ENCODE results near the gene PIMREG.

Gene PIMREG

DNA sequence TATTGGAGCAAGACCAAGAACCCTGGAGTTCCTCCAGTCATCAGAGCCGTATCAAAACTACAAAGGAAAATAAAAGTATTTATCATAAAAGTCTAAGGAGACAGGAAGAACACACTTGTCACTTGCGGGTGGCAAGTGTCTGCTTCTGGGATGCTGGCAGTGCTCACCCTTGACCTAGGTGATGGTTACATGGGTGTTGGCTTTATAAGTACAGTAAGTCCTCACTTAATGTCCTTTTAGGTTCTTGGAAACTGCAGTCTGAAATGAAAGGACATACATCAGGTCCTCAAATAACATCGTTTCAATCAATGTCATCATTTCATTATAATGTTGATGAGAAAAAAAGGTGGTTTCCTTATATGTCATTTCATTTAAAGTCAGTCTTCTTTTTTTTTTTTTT is 6.3 kb upstream of the PIMREG start:
- DNase-seq (ENCODE audit: low spot score), result no peak

DNA sequence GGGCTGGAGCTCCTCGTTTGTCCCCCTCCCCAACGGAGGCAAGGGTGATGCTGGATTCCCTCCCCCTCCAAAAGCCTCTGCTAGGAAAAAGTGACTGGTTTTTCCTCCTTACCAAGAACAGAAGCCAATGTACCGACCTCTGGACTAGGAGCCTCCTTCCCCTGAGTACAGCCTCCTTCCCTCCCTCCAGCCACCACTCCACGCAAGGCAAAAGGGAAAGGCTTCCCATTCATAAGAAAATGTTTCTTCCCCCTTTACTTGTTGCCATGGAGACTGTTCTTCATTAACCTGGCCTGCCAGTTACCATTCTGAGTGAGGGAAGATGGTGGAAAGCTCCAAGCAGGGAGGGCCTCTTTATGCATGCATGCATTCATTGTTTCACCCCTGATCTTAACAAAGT is 4.3 kb upstream of the PIMREG start:
- no peak for DNase-seq (ENCODE audit: low spot score)

DNA sequence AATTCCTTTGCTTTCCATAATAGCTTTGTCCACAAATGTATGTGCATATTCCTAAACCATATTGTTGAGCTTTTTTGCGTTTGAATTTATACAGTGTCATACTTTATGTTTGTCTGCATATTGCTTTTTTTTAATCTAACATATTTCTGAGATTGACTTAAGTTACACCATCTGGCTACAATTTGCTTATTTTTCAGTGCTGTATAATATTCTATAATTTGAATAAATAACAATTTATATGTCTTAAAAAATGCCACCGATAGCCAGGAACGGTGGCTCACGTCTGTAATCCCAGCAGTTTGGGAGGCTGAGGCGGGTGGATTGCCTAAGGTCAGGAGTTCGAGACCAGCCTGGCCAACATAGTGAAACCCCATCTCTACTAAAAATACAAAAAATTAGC is 1.5 kb upstream of the PIMREG start:
- DNase-seq (ENCODE audit: low spot score), result no peak

DNA sequence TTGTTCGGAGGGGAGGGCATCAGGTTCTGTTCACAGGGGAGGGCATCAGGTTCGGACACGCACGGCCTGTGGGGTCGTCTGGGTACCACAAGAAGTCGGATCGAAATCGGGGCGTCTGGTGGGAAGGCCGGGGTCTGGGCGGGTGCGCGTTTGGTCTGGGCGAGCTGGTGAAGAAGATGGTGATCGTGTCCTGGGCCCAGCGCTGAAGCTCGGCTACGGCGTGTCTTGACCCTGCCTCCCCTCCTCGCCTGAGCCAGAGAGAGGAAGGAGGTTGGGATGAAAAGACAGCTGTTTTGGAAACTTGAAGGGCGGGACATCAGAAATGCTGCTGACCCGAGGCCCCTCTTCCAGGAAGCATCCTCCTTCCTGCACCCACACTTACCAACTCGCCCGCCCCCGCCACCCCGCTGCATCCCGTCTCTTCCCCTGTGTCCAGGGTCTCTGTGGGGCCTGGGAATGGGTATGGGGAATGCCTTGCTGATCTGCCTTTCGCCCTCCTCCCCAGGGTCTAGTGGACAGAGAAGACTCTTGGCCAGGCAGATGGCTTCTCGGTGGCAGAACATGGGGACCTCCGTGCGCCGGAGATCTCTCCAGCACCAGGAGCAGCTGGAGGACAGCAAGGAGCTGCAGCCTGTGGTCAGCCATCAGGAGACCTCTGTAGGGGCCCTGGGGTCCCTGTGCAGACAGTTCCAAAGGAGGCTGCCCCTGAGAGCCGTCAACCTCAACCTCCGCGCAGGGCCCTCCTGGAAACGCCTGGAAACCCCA is 498 bp downstream of the PIMREG start:
- DNase-seq (ENCODE audit: low spot score), result no peak

DNA sequence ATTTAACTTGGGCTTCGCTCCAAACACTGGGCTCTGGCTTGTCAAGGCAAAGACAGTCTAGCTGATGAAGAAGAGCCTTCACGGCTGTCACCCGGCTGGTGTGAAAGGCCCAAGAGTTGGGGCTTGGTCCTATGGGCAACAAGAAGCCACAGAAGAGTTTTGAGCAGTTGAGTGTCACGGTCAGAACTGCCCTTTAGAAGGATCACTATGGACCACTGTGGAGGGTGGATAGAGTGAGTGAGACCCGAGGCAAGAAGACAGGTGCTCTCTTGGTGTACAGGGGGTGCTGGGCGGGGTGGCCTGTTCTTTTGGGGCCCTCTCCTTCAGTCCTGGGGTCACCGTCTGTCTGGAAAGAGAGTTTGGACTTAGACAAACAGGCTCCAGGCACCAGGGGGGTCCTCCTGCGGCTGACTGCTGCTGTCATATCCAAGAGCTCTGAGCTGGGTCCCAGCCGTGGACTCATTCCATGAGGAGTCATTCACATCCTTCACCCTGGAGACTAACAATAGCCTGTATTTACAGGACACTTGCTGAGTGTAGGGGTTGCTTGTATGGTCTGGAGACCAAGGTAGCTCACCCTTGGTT is 2.4 kb downstream of the PIMREG start:
- no peak for DNase-seq (ENCODE audit: low spot score)

DNA sequence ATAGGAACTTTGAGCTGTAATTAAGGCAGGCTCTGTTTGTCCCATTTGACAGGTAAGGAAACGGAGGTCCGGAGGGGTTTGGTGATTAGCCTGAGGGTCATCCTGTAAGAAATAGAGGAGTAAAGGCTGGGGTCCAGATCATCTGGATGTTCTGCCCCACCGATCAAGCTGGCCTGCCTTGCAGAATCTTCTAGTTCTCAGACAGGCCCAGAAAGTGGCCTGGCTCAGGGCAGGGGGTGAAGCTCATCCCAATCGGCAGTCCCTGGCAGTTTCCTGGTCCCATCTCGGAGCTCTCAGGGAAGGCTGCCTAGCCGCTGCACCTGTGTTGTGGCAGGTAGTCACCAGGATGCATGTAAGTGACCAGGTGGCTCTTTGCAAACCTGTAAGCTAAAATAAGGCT is 4.2 kb downstream of the PIMREG start:
- DNase-seq (ENCODE audit: low spot score), result no peak

DNA sequence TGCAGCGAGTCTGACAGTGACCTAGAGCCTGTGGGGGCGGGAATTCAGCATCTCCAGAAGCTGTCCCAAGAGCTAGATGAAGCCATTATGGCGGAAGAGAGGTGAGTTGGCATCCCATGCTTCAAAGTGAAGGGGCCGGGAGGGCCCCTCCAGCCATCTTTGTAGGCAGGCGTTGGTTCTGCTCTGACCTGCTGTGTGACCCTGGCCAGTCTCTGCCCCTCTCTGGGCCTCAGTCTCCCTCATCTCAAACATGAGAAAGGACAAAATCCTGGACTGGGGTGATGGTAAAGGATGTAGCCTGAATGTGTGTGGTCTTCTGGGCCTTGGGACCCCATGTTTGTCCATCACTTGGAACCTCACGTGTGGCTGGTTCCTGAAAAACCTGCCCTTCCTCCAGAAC is 5.1 kb downstream of the PIMREG start:
- DNase-seq (ENCODE audit: low spot score), result no peak

DNA sequence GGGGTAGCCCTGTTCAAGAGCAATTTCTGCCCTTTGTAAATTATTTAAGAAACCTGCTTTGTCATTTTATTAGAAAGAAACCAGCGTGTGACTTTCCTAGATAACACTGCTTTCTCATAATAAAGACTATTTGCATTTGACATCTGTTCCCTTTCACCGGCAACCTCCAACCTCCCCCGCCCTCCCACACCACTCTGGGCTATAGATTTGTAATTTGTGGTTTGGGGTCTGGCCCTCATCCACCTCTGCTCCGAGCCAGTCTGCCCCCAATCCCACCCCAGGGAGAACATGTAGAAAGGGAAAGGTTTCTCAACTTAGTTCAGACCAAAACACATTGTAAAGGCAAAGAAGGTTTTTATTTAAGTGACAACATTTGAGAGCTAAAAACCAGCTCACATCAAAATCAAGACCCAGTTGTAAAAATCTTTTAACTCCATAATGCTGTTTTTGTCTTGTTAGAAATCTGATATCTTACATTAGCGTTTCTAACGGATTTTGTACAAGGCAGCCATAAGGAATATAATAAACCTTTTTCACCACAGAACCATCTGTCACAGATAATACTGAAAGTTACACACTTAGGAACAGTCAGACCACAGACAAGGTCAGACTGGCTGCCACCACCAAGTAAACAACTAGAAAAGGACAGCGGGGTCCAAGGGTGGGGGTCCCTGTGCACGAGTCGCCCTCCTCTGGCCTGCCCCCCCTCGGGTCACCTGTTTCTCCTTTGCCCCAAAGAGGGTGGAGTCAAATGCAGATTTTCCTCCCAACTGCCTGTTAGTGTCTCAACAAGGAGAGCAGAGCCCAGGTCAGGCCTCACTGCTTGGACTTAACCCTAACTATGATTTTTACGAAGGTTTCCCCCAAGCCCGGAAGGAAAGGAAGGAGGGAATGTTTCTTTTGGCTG is 6.9 kb downstream of the PIMREG start:
- DNase-seq (ENCODE audit: low spot score), result no peak

DNA sequence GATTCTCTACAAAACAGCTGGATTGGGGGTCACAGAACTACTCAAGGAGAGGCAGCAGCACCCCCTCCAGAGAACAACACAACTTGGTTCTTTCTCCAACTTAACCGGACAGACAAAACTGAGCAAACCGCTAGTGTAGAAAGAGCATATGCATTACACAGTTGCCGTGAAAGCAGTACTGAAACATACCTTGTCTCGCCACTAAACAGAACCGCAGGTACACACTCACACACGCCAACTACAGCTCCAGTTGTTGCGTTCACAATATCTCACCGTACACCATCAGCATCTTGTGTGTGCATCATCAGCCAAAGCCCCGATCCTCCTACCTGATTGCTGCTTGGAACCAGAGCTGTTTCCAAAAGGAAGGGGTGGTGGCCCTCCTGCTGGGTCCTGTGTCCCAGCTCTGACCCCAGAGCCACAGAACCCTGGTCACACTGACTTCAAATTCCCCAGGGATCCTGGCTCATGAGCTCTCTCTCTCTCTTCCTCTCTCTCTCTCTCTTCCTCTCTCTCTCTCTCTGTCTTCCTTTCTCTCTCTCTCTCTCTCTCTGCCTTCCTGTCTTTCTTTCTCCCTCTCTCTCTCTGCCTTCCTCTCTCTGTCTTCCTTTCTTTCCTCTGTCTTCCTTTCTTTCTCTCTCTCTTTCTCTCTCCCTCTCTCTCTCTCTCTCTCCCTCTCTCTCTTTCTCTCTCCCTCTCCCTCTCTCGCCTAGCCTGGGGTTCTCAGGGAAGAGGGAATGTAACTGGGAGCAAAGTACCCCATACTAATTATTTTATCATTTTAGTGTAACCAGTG is 8.4 kb downstream of the PIMREG start:
- no peak for DNase-seq (ENCODE audit: low spot score)

DNA sequence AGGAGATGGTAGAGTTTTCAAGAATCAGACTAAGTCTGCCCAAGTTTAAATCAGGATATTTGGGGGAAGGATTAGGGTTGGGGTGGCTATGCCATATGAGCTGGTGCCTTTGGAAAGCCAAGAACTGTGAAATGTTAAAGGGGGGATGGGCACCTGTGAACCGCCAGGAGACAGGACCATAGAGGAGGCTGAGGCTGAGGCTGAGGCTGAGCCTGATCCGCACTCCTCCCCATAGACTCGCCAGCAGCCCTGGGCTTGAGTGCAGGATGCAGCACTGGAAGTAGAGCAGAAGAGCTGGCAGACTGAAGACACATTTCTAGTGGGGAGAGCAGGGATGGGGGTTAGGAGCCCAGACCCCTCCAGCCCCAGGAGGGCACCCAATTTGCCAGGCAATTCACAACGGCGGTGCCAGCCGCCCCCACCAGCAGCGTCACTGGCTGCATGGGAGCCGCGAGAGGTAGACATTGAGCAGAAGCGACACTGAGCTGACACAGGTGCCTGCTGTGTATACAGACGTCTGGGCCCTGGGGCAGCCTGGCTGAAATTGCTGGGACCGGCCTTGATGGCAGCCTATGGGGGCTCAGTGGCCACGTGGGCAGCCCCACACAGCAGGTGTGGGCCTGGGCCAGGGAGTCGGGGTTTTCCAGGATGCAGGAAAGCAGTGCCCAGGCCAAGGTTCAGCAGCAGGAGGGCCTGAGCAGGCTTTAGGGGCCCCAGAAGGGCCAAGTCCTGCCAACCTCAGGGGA is 9.2 kb downstream of the PIMREG start:
- no peak for DNase-seq (ENCODE audit: low spot score)

DNA sequence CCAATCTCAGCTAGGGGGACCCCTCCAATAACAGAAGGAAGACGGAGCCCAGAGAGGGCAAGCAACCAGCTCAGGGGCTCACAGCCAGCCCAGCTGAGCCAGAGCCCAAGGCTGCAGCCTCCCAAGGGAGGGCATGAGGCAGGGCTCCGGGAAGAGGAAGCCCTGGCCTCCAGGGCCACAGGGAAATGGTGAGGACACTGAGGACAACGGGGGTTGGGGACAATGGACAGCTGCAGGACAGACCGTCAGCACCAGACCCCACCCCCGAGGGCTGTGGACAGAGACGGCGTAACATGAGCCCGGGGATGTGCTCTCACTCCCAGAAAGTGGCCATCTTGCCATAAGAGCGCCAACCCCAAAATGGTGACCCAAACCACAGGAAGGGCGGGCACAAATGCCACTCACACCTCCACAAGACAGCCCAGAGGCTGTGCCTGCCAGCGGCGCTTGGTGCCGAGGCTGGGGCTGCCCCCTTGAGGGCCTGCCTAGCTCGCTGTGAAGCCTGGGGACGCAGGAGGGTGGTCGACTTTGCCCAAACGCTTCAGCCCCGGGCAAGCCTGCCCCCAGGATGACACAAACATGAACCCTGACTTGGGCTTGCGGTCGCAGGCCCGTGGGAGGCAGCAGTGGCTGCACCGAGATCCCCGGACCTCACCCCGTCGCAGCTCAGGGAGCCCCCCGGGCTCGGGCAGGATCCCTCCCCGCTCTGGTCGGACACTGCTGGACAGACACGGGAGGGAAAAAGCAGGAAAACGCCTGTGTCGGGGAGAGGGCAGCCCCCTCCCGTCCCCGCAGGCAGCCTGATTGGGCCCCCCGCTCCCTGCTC is 10.5 kb downstream of the PIMREG start:
- DNase-seq (ENCODE audit: low spot score), result no peak

DNA sequence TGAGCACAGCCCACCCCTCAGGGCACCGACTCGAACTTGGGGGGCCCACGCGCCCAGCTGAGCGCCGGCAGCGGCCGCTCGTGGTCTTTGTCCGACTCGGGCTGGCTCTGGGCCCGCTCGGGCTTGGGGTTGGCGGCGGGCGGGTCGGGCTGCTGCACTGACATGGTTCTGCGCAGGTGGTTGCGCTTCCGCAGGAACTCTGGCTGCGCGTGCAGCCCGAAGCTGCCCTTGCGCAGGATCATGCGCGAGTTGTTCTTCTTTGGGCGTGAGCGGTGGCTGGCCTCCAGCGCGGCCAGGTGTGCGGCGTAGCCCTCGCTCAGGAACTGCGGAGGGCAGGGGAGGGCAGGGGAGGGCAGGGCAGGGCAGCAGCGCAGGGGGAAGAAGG is 11.1 kb downstream of the PIMREG start:
- DNase-seq (ENCODE audit: low spot score), result no peak

DNA sequence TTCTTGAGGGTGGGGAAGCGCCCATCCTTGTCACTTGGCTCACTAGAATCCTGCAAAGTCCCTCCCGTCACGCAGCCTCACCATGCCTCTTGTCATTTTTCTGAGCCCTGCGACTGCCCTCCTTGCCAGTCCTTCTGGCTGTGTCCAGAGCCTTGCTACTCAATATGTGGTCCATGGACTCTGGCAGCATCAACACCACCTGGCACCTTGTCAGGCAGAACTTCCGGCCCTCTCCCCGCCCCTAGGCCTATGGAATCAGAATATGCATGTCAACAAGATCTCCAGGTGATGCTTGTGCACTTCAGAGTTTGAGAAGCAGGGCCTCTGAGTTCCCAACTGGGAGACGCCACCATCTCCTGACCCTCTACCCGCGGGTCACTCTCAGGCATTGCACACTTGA is 12.1 kb downstream of the PIMREG start:
- DNase-seq (ENCODE audit: low spot score), result no peak

DNA sequence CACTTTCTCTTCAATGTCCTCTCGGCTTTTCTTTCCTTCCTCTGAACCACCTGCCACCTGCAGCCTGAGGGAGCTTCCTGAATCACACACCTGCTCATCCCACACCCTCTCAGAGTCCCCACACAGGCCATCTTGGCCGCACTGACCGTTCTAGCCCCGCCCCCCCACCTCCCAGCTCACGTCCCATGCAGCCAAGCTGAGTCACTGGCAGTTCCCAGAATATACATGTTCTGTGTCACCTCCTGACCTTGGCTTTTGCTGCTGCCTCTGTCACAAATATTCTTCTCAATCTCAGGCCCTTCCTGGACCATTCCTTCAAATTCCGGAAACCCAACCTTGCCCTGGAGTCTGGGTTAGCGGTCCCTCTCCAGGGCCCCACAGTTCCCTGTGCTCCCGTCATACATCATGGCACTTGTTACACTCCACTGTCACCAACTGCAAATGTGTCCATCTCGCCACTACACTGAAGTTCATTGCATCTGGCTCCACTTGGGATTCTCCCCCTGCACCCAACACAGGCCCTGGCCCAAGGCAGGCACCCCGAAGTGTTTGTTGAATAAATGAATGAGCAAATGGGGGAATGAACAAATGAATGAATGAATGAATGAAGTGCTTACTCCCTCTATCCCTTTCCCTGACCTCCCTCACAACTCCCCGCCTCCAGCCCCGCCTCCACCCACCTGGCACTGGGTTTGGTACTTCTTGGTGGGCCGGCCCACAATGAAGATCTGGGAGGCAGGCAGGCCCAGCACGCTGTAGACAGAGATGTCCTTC is 12.8 kb downstream of the PIMREG start:
- no peak for DNase-seq (ENCODE audit: low spot score)

DNA sequence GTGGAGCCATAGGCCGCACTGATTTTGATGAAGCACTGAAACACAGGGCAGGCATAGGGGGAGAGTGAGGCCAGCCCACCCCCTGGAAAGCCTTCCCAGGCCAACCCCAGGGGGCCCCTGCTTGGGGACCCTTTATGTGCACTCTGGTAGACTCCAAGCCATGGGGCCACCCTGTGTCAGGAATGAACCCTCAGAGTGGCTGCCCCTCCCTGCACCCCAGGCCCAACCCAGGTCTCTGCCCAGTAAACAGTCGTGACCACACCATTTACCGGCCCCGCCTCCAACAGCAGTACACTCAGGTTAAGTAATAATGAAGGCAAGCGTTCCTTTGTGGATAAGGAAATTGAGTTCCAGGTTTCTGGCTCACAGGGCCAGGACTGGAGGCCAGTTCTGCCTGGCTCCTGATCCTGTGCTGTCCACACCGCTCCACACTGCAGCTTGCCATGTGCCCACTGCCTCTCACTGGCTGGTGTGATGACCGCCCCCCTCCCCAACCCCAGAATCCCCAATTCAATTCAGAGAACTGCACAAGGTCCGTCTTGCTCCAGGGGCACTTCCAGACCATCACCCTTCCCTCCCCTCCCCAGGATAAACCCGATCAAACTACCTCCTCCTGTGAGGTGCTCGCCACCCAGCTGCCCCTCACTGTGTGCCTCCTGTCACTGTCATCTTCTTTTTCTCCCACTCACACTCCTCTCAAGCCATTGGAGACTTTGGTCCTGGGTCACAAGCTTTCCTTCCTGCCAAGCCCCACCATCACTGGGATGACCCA is 13.6 kb downstream of the PIMREG start:
- no peak for DNase-seq (ENCODE audit: low spot score)

DNA sequence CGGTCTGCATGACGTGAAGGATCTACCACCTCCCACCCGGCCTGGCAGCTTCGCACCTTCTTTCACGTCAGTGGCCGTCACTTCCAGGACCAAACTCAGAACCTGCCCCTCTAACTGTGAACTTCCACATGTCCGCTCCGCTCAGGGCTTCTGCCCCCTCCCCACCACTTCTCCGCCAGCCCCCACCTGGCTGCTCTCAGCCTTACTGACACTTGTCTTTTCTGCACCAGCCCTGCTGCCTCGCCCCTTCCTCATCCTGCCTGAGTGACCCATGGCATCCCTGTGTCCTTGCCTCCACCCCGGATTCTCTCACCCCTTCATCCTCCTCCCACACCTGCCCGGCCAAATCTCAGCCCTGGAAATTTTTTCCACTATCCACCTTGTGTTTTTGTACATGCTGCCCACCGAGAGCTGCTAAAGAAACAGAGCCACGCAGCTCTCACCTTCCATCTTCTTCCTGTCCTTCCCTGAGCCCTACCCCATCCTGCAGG is 14.2 kb downstream of the PIMREG start:
- DNase-seq (ENCODE audit: low spot score), result no peak

DNA sequence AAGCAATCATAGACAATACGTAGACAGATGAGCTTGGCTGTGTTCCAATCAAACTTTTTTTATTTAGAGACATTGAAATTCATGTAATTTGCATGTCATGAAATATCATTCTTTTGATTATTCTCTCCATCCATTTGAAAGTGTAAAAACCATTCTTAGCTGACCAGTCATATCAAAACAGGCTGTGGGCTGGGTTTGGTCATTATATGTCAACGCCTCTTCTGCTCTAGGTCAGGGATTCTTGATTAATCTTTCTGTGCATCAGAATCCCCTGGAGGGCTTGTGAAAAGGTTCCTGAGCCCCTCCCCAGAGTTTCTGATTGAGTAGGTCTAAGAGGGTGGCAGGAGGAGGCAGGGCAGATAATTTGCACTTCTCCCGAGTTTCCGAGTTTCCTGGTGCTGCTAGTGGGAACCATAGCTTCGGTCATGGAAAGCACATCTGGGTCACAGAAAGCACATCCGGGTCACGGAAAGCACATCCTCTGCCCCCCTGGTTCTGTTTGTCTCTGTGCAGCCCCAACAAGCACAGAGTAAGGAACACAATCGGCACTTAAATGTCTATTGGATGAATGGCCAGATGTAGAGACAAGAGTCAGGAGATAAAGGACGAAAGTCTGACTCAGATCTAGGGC is 16.4 kb downstream of the PIMREG start:
- DNase-seq (ENCODE audit: low spot score), result no peak

DNA sequence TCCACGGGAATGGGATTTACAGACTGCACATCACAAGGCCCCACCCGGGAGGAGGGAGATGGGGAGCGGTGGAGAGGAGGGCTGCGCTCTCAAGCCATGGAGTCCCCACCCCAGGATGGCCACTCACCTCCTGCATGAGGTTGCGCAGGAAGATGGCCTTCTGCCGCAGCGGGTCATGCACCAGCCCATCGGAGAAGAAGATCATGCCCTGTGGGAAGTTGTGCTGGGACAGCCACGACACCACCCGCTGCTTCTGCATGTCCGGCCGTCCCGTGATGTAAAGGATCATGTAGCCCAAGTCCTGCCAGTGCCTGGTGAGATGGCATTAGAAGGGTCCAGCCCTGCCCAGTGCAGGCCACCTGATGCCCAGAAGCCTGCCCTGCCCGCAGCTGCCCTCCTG is 17.0 kb downstream of the PIMREG start:
- DNase-seq (ENCODE audit: low spot score), result no peak
